ENCODE measurements around the gene NCK1.

Gene NCK1

GRCh38 chr3:136914739-136915138 is 52.7 kb downstream of the NCK1 start:
- Histone ChIP-seq H3K9me3 (ENCODE audit: control insufficient read depth, insufficient read depth, low read length) (no peaks in the 10 kb centered on the region), H3K4me3 (ENCODE audit: low read length) (no peak overlapping the region), H3K9me2 (replicated peaks; ENCODE audit: control insufficient read depth, low read length) (no peaks in the 10 kb centered on the region), H3K4me1 (ENCODE audit: control insufficient read depth, low read length) (peaks cover 51% of the 10 kb centered on the region), H4K20me1 (ENCODE audit: control insufficient read depth, insufficient read depth, low read depth, low read length) (no peaks in the 10 kb centered on the region), H3K79me2 (ENCODE audit: control insufficient read depth, low read length) (peaks cover 98% of the 10 kb centered on the region), H3K27me3 (ENCODE audit: control insufficient read depth, low read length) (no peaks in the 10 kb centered on the region), H3F3A (ENCODE audit: control insufficient read depth, insufficient read depth) (no peaks in the 10 kb centered on the region), H3K36me3 (ENCODE audit: control insufficient read depth, low read length) (peaks cover 2% of the 10 kb centered on the region; the same call in 1 of the 2 replicates), H3K4me2 (ENCODE audit: low read length) (no peak overlapping the region), H3K27ac (ENCODE audit: low read depth, low read length) (no peak overlapping the region)
- TF ChIP-seq EZH2phosphoT487 (IDR thresholded peaks at IDR 0.05; ENCODE audit: borderline replicate concordance, low read length) (no peak), CTCF (IDR thresholded peaks at IDR 0.05; ENCODE audit: low read depth, low read length, poor library complexity, severe bottlenecking) (no peak)

DNA sequence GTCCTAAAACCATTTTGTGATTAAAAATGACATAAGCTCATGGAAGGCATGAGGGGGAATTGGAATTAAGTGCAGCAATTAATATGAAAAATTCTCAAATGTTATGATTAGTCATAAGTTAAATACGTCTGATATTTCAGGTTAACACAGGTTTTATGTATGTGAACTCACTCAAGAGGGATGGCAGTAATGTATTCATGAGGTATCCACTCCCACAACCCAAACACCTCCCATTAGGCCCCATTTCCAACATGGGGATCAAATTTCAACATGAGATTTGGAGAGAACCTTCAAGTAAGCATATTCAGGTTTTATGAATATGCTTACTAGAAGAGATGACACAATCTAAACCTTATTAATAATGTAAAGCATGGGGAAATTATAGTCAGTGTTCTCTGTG is 54.2 kb downstream of the NCK1 start:
- Histone ChIP-seq H3K4me2 (ENCODE audit: low read length) (no peak overlapping the region), H3F3A (ENCODE audit: control insufficient read depth, insufficient read depth) (no peaks in the 10 kb centered on the region), H3K4me3 (ENCODE audit: low read length) (no peak overlapping the region), H3K36me3 (ENCODE audit: control insufficient read depth, low read length) (peaks cover 2% of the 10 kb centered on the region; the same call in 1 of the 2 replicates), H3K27ac (ENCODE audit: low read depth, low read length) (no peak overlapping the region), H3K9me2 (replicated peaks; ENCODE audit: control insufficient read depth, low read length) (no peaks in the 10 kb centered on the region), H4K20me1 (ENCODE audit: control insufficient read depth, insufficient read depth, low read depth, low read length) (no peaks in the 10 kb centered on the region), H3K4me1 (ENCODE audit: control insufficient read depth, low read length) (peaks cover 40% of the 10 kb centered on the region), H3K9me3 (ENCODE audit: control insufficient read depth, insufficient read depth, low read length) (no peaks in the 10 kb centered on the region), H3K27me3 (ENCODE audit: control insufficient read depth, low read length) (no peaks in the 10 kb centered on the region), H3K79me2 (ENCODE audit: control insufficient read depth, low read length) (peaks cover 97% of the 10 kb centered on the region)
- TF ChIP-seq EZH2phosphoT487 (IDR thresholded peaks at IDR 0.05; ENCODE audit: borderline replicate concordance, low read length) (no peak), CTCF (IDR thresholded peaks at IDR 0.05; ENCODE audit: low read depth, low read length, poor library complexity, severe bottlenecking) (no peak)

GRCh38 chr3:136919799-136920580 is 58.0 kb downstream of the NCK1 start:
- Histone ChIP-seq H3K27me3 (ENCODE audit: control insufficient read depth, low read length) (no peaks in the 10 kb centered on the region), H3K9me3 (ENCODE audit: control insufficient read depth, insufficient read depth, low read length) (no peaks in the 10 kb centered on the region), H3K27ac (ENCODE audit: low read depth, low read length) (no peak overlapping the region), H3F3A (ENCODE audit: control insufficient read depth, insufficient read depth) (no peaks in the 10 kb centered on the region), H4K20me1 (ENCODE audit: control insufficient read depth, insufficient read depth, low read depth, low read length) (no peaks in the 10 kb centered on the region), H3K4me3 (ENCODE audit: low read length) (no peak overlapping the region), H3K36me3 (ENCODE audit: control insufficient read depth, low read length) (peaks cover 2% of the 10 kb centered on the region; the same call in 1 of the 2 replicates), H3K9me2 (replicated peaks; ENCODE audit: control insufficient read depth, low read length) (no peaks in the 10 kb centered on the region), H3K79me2 (ENCODE audit: control insufficient read depth, low read length) (peaks cover 87% of the 10 kb centered on the region), H3K4me1 (ENCODE audit: control insufficient read depth, low read length) (peaks cover 33% of the 10 kb centered on the region), H3K4me2 (ENCODE audit: low read length) (peak overlapping the region; percentile 26; the same call in 1 of the 2 replicates)
- TF ChIP-seq CTCF (IDR thresholded peaks at IDR 0.05; ENCODE audit: low read depth, low read length, poor library complexity, severe bottlenecking) (no peak), EZH2phosphoT487 (IDR thresholded peaks at IDR 0.05; ENCODE audit: borderline replicate concordance, low read length) (no peak)
